ENCODE results near the gene CC2D2A. TPM values are rescaled to one million over a fixed set of nuclear protein-coding genes. Genes with fewer than 3 reads are reported as not detected.

Gene CC2D2A
- total RNA-seq, 1 experiment from 2014 or later, result 29.7 TPM

GRCh38 chr4:15577508-15577907 is 107.8 kb downstream of the CC2D2A start:
- Histone ChIP-seq H3K36me3 (ENCODE audit: insufficient read depth, low read length, poor library complexity, severe bottlenecking) (no peaks in the 10 kb centered on the region), H3K4me3 (ENCODE audit: low read depth, low read length, poor library complexity, severe bottlenecking) (no peak overlapping the region), H3K27me3 (replicated peaks; ENCODE audit: insufficient read depth, low read depth, low read length, poor library complexity) (no peaks in the 10 kb centered on the region), H3K9me3 (ENCODE audit: low read depth, low read length, poor library complexity, severe bottlenecking) (no peaks in the 10 kb centered on the region), H3K4me1 (ENCODE audit: insufficient read depth, low read length, poor library complexity, severe bottlenecking) (no peaks in the 10 kb centered on the region), H3K27ac (ENCODE audit: low read depth, low read length, poor library complexity, severe bottlenecking) (no peak overlapping the region)
- no peak for DNase-seq (ENCODE audit: low spot score)
- ChIA-PET CTCF (no interaction called here), POLR2A (ENCODE audit: low non-redundant PET) (interaction anchor here (0.6 kb wide), 1 partner anchor 10 kb away, joined by 3 read pairs; no protein-coding TSS in a partner anchor)
- no TSS peak for BruUV-seq (replicated peaks)
- intact Hi-C loops (cut with micrococcal nuclease; ENCODE audit: unreplicated experiment), result no loop called here
- no peak for TF ChIP-seq EZH2 (IDR thresholded peaks at IDR 0.05; ENCODE audit: borderline replicate concordance, low read depth, low read length, poor library complexity, severe bottlenecking)
- TF ChIP-seq CTCF (conservative IDR thresholded peaks at IDR 0.05; ENCODE audit: low read depth, low read length), result no peak

- ChIA-PET POLR2A (ENCODE audit: low non-redundant PET) (no interaction called here), CTCF (no interaction called here)
- Histone ChIP-seq H3K27me3 (replicated peaks; ENCODE audit: insufficient read depth, low read depth, low read length, poor library complexity) (no peaks in the 10 kb centered on the region), H3K9me3 (ENCODE audit: low read depth, low read length, poor library complexity, severe bottlenecking) (no peaks in the 10 kb centered on the region), H3K36me3 (ENCODE audit: insufficient read depth, low read length, poor library complexity, severe bottlenecking) (no peaks in the 10 kb centered on the region), H3K27ac (ENCODE audit: low read depth, low read length, poor library complexity, severe bottlenecking) (no peak overlapping the region), H3K4me1 (ENCODE audit: insufficient read depth, low read length, poor library complexity, severe bottlenecking) (no peaks in the 10 kb centered on the region), H3K4me3 (ENCODE audit: low read depth, low read length, poor library complexity, severe bottlenecking) (no peak overlapping the region)
- TF ChIP-seq EZH2 (IDR thresholded peaks at IDR 0.05; ENCODE audit: borderline replicate concordance, low read depth, low read length, poor library complexity, severe bottlenecking), result no peak
- no peak for TF ChIP-seq CTCF (conservative IDR thresholded peaks at IDR 0.05; ENCODE audit: low read depth, low read length)
- intact Hi-C loops (cut with micrococcal nuclease; ENCODE audit: unreplicated experiment), result no loop called here
- BruUV-seq (replicated peaks), result no TSS peak
- no peak for DNase-seq (ENCODE audit: low spot score)
These were observed 115.1 kb downstream of the CC2D2A start for GRCh38 chr4:15584785-15585184.

- POLR2A ChIA-PET (ENCODE audit: low non-redundant PET), result no interaction called here
- Histone ChIP-seq H3K27ac (ENCODE audit: low read depth, low read length, poor library complexity, severe bottlenecking) (no peak overlapping the region), H3K36me3 (ENCODE audit: insufficient read depth, low read length, poor library complexity, severe bottlenecking) (no peaks in the 10 kb centered on the region), H3K4me3 (ENCODE audit: low read depth, low read length, poor library complexity, severe bottlenecking) (no peak overlapping the region), H3K4me1 (ENCODE audit: insufficient read depth, low read length, poor library complexity, severe bottlenecking) (no peaks in the 10 kb centered on the region), H3K27me3 (replicated peaks; ENCODE audit: insufficient read depth, low read depth, low read length, poor library complexity) (no peaks in the 10 kb centered on the region), H3K9me3 (ENCODE audit: low read depth, low read length, poor library complexity, severe bottlenecking) (no peaks in the 10 kb centered on the region)
- no peak for DNase-seq (ENCODE audit: low spot score)
- CTCF ChIA-PET, result no interaction called here
- BruUV-seq (replicated peaks), result no TSS peak
- intact Hi-C loops (cut with micrococcal nuclease; ENCODE audit: unreplicated experiment), result no loop called here
- TF ChIP-seq CTCF (conservative IDR thresholded peaks at IDR 0.05; ENCODE audit: low read depth, low read length) (no peak), EZH2 (IDR thresholded peaks at IDR 0.05; ENCODE audit: borderline replicate concordance, low read depth, low read length, poor library complexity, severe bottlenecking) (no peak)
These were observed 115.6 kb downstream of the CC2D2A start for GRCh38 chr4:15585331-15585730.
